EH (cell line): Measurements from ENCODE around the gene DFFB.

Experiments used
- DNase-seq: peaks from one replicate; pipeline ENCODE4 v3.0.0-alpha.2; 2015; ENCODE audit warnings: low read depth

DFFB gene

GRCh38 chr1:3896396-3897000 lies 39.2 kb downstream of the DFFB start:
- DNase-seq, result no peak

- no peak for DNase-seq
These were observed 41.1 kb downstream of the DFFB start for GRCh38 chr1:3898475-3898735.

GRCh38 chr1:3898994-3899753 lies 41.9 kb downstream of the DFFB start:
- DNase-seq, result no peak

GRCh38 chr1:3899754-3900149 lies 42.5 kb downstream of the DFFB start:
- DNase-seq, result peak; percentile 6

GRCh38 chr1:3900150-3900968 lies 43.1 kb downstream of the DFFB start, which contains the start of gene C1orf174:
TSS of gene C1orf174 (minus strand) at chr1:3900272. CDS start at chr1:3900186, 86 bp downstream.
- DNase-seq, result peak; percentile 99

GRCh38 chr1:3900969-3901529 lies 43.8 kb downstream of the DFFB start:
- peak; percentile 96 for DNase-seq

- DNase-seq, result no peak
These were observed 44.8 kb downstream of the DFFB start for GRCh38 chr1:3902111-3902511.

GRCh38 chr1:3902571-3903091 lies 45.4 kb downstream of the DFFB start:
- DNase-seq, result no peak

- DNase-seq, result no peak
These were observed 46.1 kb downstream of the DFFB start for GRCh38 chr1:3903141-3904005.

- DNase-seq, result no peak
These were observed 46.9 kb downstream of the DFFB start for GRCh38 chr1:3904006-3904842.

GRCh38 chr1:3904843-3905185 lies 47.5 kb downstream of the DFFB start:
- DNase-seq, result no peak

GRCh38 chr1:3905266-3905952 lies 48.1 kb downstream of the DFFB start:
- no peak for DNase-seq

GRCh38 chr1:3905953-3906671 lies 48.8 kb downstream of the DFFB start:
- DNase-seq, result no peak

- no peak for DNase-seq
These were observed 49.4 kb downstream of the DFFB start for GRCh38 chr1:3906672-3907020.

GRCh38 chr1:3907031-3907534 lies 49.8 kb downstream of the DFFB start:
- peak; percentile 7 for DNase-seq

GRCh38 chr1:3907621-3908165 lies 50.4 kb downstream of the DFFB start:
- no peak for DNase-seq

- DNase-seq, result no peak
These were observed 51.7 kb downstream of the DFFB start for GRCh38 chr1:3908886-3909517.

- no peak for DNase-seq
These were observed 52.3 kb downstream of the DFFB start for GRCh38 chr1:3909615-3910014.
